GM21786 (cell line): Measurements from ENCODE around the gene MUCL3.
"Not testable (repeated sequence)": the region's sequence is repeated elsewhere in the genome, so short reads cannot be mapped to it uniquely, and the experiment has no call there.

Source experiments
- ATAC-seq: cut with Tn5 transposase; IDR thresholded peaks from one replicate; pipeline ENCODE4 v1.9.1; 2021; ENCODE audit not compliant: unreplicated experiment

MUCL3 gene

GRCh38 chr6:30937265-30937664 is 3.5 kb upstream of the MUCL3 start:
- ATAC-seq: no peak

DNA sequence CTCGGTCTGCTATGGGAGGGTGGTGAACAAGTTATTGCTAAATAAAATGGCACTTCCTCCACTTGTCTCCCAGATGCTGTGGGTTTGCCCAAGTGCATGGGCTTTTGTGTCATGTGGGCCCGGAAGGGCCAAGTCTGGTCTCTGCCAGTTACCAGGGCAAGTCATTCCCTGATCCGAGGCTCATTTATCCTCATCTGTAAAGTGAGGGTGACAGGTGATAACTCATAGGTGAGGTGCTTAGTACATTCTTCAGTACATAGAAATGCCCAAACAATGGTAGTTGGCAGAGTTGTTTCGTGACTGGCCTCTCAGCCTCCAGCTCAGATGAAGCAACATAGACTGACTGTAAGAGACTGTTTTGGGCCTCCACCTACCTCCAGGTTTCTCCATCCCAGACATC is 2.0 kb upstream of the MUCL3 start:
- no peak for ATAC-seq

- no peak for ATAC-seq
Measured at GRCh38 chr6:30939473-30939872, 1.3 kb upstream of the MUCL3 start.

DNA sequence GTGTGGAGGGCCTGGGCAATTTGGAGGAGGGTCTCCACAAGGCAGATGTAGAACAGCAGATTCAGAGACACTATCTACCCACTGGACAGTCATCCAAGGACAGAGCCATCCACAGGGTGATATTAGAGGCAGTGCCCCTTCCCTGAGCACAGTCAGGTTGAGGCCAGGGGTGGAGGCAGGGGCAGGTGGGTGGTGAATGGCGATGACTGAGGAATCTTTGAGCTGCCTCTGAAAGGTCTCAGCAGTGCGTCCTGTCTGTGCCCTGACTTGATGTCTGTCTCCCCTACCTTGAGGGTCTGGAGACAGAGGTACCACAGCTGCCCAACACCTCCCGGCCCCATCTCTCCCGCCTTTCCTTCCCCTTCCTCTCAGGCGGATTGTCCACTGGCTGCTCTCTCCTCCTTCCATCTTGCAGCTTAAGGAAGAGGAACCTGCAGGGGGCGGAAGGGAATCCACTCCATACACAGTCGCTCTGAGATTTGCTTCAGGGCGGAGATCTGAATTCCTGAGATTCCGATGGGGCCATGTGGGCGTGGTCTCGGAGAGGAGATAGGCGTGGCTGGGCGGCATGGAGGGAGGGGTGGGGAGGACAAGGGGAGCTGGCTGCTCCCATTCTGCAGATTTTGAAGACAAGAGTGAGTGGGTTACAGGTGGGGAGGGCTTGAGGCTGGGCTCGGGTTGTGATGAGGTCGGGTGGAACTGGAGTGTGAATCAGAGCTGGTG is 1.7 kb downstream of the MUCL3 start:
- ATAC-seq: no peak

- no peak for ATAC-seq
Measured at GRCh38 chr6:30944051-30944450, 3.3 kb downstream of the MUCL3 start.

DNA sequence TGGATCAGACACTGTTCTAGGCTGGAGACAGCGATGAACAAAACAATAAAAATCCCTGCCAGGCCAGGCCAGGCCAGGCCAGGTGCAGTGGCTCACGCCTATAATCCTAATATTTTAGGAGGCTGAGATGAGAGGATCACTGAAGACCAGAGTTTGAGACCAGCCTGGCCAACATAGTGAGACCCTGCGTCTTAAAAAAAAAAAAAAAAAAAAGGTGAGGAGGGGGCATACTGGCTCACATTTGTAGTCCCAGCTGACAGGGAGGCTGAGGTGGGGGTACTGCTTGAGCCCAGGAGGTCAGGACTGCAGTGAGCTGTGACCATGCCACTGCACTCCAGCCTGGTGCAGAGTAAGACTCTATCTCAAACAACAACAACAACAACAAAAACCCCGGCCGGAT is 4.5 kb downstream of the MUCL3 start:
- ATAC-seq: no peak

DNA sequence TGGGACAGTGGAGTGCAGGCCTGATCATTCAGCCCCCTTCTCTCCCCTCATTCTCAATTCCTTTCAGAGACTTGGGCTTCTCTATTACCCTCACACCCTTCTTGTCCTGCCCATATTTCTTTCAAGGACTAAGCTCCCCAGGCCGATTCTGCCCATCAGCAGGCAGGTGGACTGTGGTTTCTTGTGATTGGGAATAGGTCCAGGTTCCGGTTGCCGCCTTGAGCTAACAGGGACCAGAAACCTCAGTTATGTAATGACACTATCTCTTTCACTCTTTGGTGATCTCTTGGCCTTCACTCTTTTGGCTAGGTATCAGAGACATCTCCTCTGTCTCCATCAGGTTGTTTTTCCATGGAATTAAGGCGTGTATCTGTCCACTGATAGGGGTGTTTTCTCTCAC is 6.5 kb downstream of the MUCL3 start:
- no peak for ATAC-seq

- no peak for ATAC-seq
Measured at GRCh38 chr6:30948811-30949210, 8.0 kb downstream of the MUCL3 start.

DNA sequence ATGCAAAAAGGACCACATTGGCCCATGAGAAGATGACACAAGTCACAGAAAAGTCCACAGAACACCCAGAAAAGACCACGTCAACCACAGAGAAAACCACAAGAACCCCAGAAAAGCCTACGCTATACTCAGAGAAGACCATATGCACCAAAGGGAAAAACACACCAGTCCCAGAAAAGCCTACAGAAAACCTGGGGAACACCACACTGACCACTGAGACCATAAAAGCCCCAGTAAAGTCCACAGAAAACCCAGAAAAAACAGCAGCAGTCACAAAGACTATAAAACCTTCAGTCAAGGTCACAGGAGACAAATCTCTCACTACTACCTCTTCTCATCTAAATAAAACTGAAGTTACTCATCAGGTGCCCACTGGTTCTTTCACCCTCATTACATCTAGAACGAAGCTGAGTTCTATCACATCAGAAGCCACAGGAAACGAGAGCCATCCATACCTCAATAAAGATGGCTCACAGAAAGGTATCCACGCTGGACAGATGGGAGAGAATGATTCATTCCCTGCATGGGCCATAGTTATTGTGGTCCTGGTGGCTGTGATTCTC is 11.2 kb downstream of the MUCL3 start:
- ATAC-seq: no peak

GRCh38 chr6:30954631-30955366 is 14.0 kb downstream of the MUCL3 start:
- no peak for ATAC-seq

DNA sequence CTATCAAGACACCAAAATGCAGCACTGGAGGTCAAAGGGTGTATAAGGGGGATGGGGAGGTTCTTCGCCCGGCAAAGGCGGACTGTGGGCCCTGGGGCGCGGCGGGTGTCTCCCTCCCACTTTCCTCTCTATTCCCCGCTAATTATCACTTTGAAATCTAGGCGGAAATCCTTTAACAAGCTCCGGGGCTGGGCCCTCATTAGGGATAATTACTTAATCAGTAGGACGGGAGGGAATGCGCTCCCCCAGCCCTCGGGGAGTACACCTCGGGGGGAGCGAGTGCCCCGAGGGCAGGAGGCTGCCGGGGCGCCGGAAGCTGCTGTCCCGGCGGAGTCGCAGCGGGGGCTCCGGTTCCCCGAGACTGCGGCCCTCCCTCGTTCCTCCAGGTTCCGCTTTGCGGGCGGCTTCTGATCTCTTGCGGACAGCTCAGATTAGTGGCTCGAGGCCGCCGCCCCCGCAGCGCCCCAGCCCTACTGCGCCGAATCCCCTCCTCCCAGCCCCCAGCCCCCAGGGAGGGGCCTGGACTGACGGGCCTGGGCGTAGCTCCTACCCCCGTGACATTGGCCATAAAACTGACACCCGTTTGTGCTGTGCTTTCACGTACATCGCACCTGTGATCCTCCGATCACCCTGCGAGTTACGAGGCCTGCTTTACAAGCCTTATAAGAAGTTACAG is 14.7 kb downstream of the MUCL3 start:
- ATAC-seq: no peak

- ATAC-seq: no peak
Measured at GRCh38 chr6:30957716-30958115, 16.9 kb downstream of the MUCL3 start.

- ATAC-seq: no peak
Measured at GRCh38 chr6:30960907-30961673, 20.3 kb downstream of the MUCL3 start.

DNA sequence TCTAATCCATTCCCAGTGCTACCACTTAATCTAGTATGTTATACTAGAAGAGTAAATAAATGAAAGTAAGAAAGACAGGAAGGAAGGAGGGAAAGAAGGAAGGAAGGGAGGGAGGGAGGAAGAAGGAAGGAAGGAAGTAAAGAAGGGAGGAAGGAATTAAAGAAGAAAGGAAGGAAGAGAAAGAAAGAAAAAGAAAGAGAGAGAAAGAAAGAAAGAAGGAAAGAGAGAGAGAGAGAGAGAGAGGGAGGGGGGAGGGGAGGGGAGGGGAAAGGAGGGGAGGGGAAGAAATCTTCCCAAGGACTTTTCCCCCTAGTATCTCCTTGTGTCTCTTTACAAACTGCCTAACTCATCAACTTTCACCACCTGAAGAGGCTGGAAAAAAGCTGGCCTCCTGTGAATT is 21.9 kb downstream of the MUCL3 start:
- ATAC-seq: no peak

DNA sequence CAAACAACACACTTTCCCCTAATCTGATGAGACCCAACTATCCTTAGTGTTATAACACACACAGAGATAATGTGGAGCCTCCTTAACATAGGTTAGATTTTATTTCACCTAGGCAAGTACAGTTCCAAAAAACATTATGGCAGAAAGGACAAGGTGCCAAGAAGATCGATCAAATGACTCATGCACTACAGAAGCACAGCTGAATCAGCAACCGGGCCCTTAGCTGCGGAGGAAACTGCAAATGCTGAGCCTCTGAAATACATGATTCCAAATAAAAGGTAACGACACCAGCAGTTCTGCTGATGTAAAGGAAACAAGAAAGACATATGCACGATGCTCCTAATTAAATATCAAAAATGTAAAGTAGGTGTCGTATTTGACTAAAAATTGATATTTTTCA is 22.9 kb downstream of the MUCL3 start:
- ATAC-seq: no peak

DNA sequence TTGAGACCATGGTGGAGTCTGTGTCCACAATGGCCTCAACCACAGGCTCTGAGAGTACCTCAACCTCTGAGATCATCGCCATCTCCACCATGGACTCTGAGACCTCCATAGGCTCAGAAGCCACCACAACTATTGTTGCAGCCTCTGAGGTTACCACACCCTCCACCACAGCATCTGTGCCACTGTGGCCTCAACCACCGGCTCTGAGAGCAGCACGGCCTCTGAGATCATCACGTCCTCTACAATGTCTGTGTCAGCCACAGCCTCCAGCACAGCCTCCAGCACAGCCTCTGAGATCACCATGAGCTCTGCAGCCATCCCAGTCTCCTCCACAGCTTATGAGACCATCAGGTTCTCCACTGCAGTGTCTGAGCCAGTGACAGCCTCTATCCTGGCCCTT is 23.3 kb downstream of the MUCL3 start:
- ATAC-seq: no peak

GRCh38 chr6:30965140-30965601 is 24.4 kb downstream of the MUCL3 start:
- ATAC-seq: no peak

- ATAC-seq: no peak
Measured at GRCh38 chr6:30966154-30966553, 25.4 kb downstream of the MUCL3 start.

DNA sequence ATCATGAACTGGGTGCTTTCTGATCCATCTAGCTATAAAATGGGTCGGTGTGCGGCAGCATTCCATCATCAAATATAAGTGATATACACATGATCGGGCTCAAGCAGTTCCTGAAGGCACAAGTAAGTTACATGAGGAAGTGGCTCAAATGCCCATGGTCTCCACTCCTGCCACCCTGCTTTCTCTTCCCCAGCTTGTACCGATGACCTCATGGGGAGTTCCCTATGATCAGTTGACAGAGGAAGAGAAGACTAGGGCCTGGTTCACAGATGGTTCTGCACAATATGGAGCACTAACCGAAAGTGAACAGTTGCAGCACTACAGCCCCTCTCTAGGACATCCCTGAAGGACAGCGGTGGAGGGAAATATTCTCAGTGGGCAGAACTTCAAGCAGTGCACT is 28.4 kb downstream of the MUCL3 start:
- ATAC-seq: not testable (repeated sequence)

DNA sequence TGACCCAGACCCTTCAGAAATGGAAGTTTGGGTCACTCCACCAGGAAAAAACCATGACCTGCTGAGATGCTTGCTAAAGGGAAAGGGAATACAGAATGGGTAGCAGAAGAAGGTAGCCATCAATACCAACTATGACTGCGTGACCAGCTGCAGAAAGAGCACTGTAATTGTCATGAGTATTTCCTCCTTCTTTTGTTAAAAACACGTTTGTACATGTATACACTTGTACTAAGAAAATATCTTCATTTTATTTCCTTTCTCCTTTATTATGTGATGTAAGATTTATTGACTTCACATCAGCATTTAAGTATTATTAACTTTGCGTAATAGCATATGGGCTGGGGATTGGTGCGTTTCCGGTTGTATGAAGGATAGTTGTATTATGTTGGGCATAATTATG is 30.2 kb downstream of the MUCL3 start:
- no peak for ATAC-seq

DNA sequence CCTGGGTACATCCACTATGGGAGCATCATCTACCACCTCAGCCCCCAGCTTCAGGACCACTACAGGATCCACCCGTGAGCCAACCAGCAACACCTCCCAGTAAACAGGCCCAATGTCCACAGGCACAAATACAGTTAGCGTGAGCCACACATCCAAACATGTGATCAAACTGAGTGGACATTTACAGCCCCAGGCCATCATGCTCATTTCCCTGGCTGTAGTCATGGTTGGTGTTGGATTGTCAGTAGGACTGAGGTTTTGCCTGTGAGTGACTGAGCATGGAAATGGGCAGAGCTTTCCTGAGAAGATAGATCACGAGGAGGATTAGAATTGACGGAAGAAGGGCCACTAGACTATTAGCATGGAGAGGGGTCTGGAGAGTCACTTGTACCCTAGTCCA is 32.0 kb downstream of the MUCL3 start:
- ATAC-seq: no peak
